Activated CD4-positive, CD25-positive, alpha-beta regulatory T cell (primary cell): ENCODE results near the gene DRD1.
"Not testable (repeated sequence)": the region's sequence is repeated elsewhere in the genome, so short reads cannot be mapped to it uniquely, and the experiment has no call there.

Source experiments
- DNase-seq, 4 experiments: peaks; one replicate each; lab custom pipeline; 2025; lab: John Stamatoyannopoulos, UW

DRD1 gene

DNA sequence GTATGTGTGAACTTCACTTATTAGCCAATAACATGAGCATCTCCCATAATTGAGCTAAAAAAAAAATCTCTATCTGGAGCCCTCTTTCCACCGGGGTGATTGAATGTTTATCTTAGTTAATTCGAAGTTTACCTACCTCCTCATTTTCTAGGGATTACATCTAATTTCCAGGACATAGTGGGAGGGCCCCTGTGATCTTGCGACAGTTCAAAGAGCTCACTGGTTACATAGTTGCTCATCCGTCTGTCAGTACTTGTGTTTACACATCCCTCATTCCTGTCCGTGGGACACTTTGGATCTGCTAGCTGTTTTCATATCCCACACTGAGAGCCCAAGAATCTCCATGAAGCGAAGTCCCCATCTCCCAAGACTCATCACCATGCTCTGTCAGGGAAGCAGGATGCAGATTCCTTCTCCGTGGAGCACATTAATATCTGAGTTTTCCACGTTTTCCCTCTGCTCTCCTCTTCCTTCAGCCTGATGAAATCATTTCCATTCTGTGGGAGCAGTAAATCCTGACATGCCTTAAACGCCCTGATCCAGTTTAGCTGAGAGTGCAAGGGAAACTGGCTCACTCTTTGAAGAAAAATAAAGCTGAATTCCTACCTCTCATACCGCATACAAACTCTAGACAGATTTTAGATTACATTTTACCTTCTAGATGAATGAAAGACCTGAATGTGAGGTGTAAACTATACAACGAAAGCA is 24.2 kb upstream of the DRD1 start:
- DNase-seq, result no peak

DNA sequence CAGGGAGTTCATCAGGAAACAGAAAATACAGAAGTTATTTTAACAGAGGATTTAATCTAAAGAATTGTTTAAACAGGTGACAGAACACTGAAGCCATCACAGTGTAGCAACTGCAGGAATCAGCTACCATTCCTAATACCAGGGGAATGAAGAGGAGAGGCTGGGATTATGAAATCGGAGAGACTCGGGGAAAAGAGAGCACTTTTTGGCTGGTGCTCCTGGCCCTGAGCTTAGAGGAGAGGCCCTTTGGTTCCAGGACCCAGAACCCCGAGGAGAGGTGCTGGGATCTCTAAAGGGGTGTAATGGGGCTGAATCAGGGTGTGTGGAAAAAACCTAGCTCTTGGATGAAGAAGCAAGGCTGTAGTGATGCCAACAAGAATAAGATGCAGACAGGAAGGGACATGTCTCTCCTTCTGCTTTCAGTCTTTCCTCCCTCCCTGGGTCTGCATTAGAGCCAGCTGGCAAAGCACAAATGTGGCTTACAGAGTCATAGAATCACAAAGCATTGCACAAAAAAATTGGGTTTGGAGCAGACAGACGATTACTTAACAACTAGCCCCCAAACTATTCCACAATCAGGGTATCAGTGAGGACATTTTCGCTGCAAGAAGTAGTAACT is 22.8 kb upstream of the DRD1 start:
- no peak for DNase-seq

DNA sequence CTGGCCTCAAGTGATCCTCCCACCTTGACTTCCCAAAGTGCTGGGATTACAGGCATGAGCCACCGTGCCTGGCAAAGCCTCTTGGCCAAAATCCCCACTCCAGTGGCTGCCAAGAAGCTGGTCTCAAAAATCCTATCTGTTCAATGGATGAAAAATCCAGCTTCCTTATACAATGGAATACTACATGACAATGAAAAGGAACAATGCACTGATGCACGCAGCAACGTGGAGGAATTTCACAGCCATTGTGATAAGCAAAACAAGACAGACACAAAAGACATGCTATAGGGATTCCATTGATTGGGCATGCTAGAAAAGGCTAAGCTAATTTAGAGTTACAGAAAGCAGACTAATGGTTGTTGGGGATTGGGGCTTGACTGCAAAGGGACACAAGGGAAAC is 21.3 kb upstream of the DRD1 start:
- DNase-seq, result no peak

- DNase-seq, result no peak
These were observed 20.9 kb upstream of the DRD1 start for GRCh38 chr5:175464942-175465233.

DNA sequence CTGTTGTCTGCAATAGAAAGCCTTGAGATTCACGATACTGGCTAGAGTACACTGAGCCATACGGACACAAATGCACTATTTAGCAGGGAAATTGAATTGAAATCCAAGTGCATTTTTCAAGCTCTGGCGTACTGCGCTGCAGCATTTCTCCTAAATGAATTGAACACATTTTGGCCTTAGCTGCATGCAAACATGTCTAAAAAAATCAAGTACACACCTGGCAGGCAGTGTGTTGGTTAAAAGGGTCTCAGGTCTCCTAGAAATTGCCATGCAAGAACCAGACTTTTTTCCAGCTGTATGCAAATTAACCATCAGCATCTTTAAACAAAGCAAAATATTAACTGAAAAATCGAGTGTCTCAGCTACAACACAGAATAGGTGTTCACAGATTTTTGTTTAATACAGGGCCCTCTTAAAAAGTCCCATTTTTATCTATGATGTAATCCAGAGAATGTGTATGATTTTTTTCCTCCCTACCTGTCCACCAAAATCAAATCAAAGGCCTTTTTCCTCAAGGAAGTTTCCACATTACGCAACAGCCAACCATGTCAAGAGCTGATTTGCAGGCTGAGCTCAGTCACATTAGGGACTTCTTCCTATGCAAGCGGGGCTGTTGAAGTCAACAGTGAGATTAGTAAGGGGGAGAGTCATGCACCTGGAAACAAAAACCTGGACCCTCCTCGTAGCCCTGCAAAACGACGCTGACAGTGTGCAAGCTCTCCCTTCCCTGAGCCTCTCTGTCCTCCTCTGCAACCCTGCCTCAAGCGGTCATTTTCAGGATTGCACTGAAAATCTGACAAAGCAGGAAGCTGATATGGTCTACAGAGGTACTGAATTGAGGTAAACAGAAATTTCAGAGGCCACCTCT is 20.3 kb upstream of the DRD1 start:
- peak in 3 of 4 experiments; percentile 14 to 48 (median 26) for DNase-seq

DNA sequence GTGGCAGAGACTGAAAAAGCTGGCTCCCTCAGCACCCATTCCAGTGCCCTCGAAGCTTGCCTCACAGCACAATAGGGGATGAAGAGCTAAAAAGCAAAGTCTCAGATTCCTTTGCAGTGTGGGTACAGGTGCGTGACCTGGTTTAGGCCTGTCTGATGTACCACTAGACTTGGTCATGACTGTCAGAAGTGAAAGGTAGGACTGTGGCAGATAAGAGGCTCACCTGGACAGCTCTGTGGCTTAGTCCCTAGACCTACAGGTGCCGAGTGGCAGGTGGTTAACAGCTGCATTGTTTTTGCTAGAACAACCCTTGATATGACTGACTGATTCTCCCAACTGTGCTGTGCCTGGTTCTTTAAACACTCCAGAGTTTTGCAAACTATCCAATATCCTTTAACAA is 19.7 kb upstream of the DRD1 start:
- DNase-seq, result no peak

GRCh38 chr5:175461370-175461769 is 17.4 kb upstream of the DRD1 start:
- DNase-seq, result no peak

- no peak for DNase-seq
These were observed 16.6 kb upstream of the DRD1 start for GRCh38 chr5:175460552-175460951.

DNA sequence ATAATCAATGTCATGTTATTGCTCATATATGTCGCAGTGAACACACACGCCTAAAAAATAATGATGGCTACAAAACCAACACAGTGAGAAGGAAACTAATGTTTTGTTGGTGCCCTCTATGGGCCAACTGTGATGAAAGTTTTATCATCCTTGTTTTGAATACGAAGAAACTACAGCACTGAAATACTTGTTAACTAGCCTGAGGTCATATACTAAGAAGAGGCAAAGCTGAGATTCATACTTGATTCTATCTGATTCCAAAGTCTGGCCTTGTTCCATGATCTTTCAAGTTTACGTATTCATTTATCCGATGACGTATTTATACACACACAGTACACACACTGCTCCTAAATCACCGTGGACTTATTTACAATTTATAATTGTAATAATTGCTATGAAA is 16.1 kb upstream of the DRD1 start:
- no peak for DNase-seq

GRCh38 chr5:175457466-175457865 is 13.5 kb upstream of the DRD1 start:
- no peak for DNase-seq

DNA sequence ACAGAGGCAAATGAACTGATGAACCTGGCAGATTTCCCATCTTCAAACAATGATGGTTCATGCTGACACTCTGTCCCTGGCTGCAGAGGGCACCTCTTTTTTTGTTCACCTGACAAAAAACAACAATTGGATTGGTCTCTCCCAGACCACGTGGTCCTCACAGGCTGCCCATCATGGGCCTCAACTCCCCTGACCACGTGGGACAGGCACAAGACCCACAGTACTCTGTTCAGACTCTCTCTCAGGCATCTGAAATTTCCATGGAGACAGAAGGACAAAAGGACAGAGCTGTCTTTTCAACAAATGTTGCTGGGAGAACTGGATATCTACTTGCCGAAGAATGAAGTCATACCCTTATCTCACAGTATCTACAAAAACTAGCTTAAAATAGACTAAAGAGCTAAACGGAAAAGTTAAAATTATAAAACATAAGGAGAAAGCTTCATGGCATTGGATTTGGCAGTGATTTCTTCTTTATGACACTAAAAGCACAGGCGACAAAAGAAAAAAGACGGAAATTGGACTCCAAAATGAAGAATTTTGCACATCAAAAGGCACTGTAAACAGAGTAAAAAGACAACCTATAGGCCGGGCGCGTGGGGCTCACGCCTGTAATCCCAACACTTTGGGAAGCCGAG is 12.2 kb upstream of the DRD1 start:
- no peak for DNase-seq

GRCh38 chr5:175454338-175454737 is 10.4 kb upstream of the DRD1 start:
- not testable (repeated sequence) for DNase-seq

GRCh38 chr5:175452166-175452565 is 8.2 kb upstream of the DRD1 start:
- no peak for DNase-seq

DNA sequence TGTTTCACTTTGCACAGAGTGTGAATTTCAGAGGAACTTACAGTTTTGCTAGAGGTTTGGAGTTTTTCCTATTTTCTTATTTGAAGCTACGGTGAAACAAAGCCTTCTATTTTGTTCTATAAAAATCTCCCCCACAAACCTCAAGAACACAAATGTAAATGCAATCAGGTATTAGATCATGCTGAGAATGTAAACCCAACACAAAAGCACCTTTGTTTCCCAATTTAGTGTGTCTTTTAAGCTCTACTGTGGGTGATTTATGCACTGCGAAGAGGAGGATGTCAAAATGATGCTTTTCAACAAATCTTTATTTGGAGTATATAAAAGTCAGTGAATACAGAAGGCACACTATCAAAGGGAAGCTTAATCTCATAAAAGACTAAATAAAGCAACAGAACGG is 4.3 kb upstream of the DRD1 start:
- DNase-seq, result no peak

DNA sequence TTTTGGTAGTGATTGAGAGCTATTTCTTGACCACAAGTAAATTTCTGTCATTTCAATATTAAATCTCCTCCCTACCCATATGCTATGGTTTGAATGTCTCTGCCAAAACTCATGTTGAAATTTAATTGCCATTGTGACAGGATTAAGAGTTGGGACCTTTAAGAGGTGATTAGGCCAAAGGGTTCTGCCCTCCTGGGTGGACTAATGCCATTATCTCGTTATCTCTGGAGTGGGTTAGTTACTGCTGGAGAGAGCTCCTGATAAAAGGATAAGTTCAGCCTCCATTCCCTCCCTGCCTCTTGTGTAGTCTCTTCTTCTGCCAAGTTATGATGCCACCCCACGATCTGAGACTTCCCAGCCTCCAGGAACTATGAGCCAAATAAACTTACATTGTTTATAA is 3.6 kb upstream of the DRD1 start:
- no peak for DNase-seq

DNA sequence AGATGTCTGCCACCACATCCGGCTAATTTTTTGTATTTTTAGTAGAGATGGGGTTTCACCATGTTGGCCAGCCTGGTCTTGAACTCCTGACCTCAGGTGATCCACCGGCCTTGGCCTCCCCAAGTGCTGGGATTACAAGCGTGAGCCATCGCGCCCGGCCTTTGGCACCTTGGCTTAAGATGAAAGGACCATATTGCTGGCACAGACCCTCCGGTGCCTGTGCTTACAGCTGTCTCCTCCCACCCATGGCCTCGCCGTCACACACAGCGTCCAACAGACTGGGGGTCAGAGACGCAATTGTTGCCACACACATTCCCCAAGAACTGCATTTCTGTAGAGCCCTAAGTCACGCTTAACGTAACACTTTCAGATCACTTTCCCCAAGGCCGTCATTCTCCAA is 2.4 kb upstream of the DRD1 start:
- DNase-seq, result not testable (repeated sequence)

DNA sequence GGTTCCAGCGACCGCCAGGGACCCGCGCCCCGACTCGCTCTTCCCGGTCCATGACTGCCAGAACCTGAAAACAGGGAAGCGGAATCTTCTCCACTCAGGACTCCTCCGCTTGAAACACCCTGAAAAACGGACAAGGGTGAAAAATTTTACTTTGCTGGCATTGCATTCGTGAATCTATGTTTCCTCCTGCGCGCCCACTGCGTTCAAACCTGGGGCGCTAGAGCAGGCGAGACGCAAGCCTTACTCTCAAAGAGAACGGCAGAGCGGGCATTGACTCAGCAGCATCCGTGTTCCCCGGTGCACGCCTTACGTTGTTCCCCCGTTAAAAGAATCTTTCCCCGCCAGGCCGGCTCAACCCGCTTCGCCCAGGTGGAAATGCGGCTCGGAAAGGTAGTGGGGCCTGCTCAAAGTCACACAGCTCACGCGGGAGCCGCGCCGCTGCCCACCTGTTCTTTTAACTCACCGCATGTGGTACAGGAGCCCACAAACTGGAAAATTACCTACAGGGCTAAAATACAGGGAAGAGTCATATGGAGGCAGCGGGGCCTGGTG is 999 bp upstream of the DRD1 start:
- no peak for DNase-seq

DNA sequence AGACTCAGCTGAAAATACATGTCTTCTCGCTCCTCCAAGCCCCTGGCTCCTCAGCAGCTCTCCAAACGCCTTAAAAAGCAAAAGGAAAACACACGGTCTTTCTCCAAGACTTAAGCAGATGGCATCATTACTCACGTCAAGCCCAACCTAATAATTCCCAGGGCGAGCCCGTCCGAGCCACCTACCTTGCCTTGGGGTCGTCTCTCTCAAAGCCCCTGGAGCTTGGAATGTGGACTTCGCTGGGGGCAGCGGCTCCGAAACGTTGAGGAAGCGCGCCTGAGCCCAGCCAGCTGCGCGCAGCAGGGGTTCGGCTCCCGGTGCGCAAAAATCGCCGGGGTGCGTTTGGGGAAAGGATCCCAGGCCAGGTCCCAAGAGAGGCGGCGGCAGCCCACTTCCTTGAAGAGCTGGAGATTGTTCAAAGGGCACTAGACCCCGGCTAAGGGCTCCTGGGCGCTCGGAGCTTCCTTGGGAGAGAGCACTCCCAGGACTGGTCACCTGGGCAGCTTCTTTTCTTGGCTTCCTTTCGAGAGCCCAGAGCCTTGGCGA is 395 bp downstream of the DRD1 start:
- DNase-seq, result no peak

GRCh38 chr5:175438234-175438857 is 5.6 kb downstream of the DRD1 start:
- no peak for DNase-seq

DNA sequence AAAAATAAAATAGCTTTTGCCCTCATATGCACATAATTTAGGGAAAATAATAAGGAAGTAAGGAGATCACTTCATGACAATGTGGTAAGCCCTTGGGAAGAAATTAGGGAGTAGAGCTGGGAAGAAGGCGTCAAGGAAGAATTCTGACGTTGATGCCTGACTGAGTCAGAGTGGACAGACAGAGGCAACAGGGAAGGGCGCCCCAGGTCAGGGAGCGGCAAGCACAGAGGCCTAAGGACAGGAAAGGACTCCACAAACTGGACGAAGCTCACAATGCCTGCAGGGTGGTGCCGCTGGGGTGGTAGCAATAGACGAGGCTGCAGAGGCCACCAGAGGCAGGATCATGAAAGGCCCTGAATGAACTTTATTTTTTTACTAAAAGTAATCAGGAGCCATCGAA is 7.6 kb downstream of the DRD1 start:
- no peak for DNase-seq

- no peak for DNase-seq
These were observed 9.2 kb downstream of the DRD1 start for GRCh38 chr5:175434800-175435199.

DNA sequence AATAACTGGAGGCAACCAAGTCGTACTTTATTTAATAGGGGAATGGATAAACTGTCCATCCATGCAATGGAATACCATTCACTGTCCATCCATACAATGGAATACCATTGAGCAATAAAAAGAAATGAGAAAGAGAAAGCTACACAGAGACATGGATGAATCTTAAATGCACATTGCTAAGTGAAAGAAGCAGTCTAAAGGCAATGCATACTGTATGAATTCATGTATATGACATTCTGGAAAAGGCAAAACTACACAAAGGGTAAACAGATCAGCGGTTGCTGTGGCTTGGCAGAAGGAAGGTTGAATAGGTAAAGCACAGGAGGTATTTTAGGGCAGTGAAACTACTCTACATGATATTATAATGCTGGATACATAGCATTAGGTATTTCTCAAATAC is 16.2 kb downstream of the DRD1 start:
- no peak for DNase-seq
